ENCODE measurements around the gene TGIF2.

GRCh38 chr20:36538026-36538722 lies 35.2 kb upstream of the TGIF2 start:
- no peak for TF ChIP-seq CTCF (tag by site-specific recombination; IDR thresholded peaks at IDR 0.05)
- no peak for TF ChIP-seq ZSCAN16 (tag by site-specific recombination; IDR thresholded peaks at IDR 0.05)
- TF ChIP-seq ZNF513 (tag by site-specific recombination; IDR thresholded peaks at IDR 0.05), result no peak
- no peak for TF ChIP-seq MZF1 (tag by site-specific recombination; IDR thresholded peaks at IDR 0.05; ENCODE audit: borderline replicate concordance)
- TF ChIP-seq ZBTB17 (tag by site-specific recombination; IDR thresholded peaks at IDR 0.05), result no peak
- no peak for TF ChIP-seq MEIS1 (CRISPR knock-in tag; IDR thresholded peaks at IDR 0.05; ENCODE audit: borderline replicate concordance)
